Spleen (tissue), 7 donors: ENCODE measurements around the gene AFAP1.

Experiments
- CTCF ChIP-seq, 11 experiments: fragments of 200-600 bp in 7 of 11; fragments of 450-650 bp in 4 of 11; sonication (generic) in 4 of 11; IDR thresholded peaks in 8 of 11; conservative IDR thresholded peaks in 3 of 11; 1 replicate in 7 of 11; 2 replicates in 4 of 11; pipeline versions ENCODE4 v1.4.0 to v1.8.0; 2016 to 2021; ENCODE audit warnings: antibody characterized with exemption in 11 of 11, inconsistent platforms in 4 of 11, mild to moderate bottlenecking in 1 of 11
- POLR2A ChIP-seq, 3 donors: fragments of 450-650 bp; IDR thresholded peaks; one replicate each; pipeline ENCODE4 v1.5.1; 2017; ENCODE audit warnings: antibody characterized with exemption in 3 of 3, mild to moderate bottlenecking in 1 of 3
- POLR2AphosphoS5 ChIP-seq, 3 donors: sonication (generic); formaldehyde crosslinking; IDR thresholded peaks; one replicate each; pipeline ENCODE4 v1.5.1; 2017; ENCODE audit warnings: antibody characterized with exemption in 3 of 3
- donor health status: DM: no; HTN: no; CAD: no; lungs with moderate emphysema.
- donor health status: DM: no; HTN: no; CAD: no.
- donor health status: DM: no; HTN: no; CAD: no.

- TF ChIP-seq CTCF (IDR thresholded peaks at IDR 0.05 in 8 of 11, conservative IDR thresholded peaks at IDR 0.05 in 3 of 11) (no peak), POLR2A (IDR thresholded peaks at IDR 0.05) (no peak), POLR2AphosphoS5 (IDR thresholded peaks at IDR 0.05) (no peak)
These were observed 125.2 kb downstream of the AFAP1 start for GRCh38 chr4:7814451-7814850.
